GM12872 (cell line): ENCODE measurements around the gene PTOV1.

ENCODE experiments used
- TF ChIP-seq, protein P1 (sequence below): IDR thresholded peaks from 3 replicates; pipeline ENCODE4 v1.5.1; 2011; ENCODE audit warnings: low read depth, mild to moderate bottlenecking, low read length, moderate library complexity; ENCODE audit not compliant: insufficient read depth

Gene PTOV1

DNA sequence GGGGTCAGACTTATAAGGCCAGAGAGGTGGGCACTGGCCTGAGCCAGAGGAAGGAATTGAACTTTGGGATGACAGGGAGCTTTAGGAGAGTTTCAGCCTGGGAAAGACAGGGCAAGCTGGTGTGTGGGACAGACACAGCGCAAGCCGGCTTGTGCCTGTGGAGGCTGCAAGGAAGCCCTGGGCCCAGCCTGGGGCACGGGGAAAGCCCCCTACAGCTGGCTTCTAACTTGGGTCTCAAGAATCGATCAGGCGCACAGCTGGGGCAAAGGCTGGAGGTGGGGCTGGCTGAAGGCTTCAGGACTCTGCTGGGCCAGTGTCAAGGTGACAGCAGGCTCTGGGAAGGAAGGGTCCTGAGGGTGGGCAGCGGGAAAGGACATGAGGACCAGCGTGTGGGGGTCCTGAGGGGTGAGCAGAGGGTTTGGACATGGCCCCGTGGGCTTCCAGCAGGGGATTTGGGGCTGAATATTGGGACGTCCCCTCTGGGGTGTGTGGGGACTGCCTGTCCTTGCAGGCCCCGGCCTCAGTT lies 3.0 kb downstream of the PTOV1 start:
- TF ChIP-seq, protein P1, sequence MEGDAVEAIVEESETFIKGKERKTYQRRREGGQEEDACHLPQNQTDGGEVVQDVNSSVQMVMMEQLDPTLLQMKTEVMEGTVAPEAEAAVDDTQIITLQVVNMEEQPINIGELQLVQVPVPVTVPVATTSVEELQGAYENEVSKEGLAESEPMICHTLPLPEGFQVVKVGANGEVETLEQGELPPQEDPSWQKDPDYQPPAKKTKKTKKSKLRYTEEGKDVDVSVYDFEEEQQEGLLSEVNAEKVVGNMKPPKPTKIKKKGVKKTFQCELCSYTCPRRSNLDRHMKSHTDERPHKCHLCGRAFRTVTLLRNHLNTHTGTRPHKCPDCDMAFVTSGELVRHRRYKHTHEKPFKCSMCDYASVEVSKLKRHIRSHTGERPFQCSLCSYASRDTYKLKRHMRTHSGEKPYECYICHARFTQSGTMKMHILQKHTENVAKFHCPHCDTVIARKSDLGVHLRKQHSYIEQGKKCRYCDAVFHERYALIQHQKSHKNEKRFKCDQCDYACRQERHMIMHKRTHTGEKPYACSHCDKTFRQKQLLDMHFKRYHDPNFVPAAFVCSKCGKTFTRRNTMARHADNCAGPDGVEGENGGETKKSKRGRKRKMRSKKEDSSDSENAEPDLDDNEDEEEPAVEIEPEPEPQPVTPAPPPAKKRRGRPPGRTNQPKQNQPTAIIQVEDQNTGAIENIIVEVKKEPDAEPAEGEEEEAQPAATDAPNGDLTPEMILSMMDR = no peak

GRCh38 chr19:49854378-49855263 lies 3.7 kb downstream of the PTOV1 start:
- TF ChIP-seq, protein P1 = no peak

- TF ChIP-seq, protein P1 = no peak
These were observed 4.3 kb downstream of the PTOV1 start for GRCh38 chr19:49855277-49855675.

- TF ChIP-seq, protein P1 = no peak
These were observed 5.0 kb downstream of the PTOV1 start for GRCh38 chr19:49855676-49856573.

GRCh38 chr19:49856574-49857021 lies 5.6 kb downstream of the PTOV1 start:
- TF ChIP-seq, protein P1 = no peak

DNA sequence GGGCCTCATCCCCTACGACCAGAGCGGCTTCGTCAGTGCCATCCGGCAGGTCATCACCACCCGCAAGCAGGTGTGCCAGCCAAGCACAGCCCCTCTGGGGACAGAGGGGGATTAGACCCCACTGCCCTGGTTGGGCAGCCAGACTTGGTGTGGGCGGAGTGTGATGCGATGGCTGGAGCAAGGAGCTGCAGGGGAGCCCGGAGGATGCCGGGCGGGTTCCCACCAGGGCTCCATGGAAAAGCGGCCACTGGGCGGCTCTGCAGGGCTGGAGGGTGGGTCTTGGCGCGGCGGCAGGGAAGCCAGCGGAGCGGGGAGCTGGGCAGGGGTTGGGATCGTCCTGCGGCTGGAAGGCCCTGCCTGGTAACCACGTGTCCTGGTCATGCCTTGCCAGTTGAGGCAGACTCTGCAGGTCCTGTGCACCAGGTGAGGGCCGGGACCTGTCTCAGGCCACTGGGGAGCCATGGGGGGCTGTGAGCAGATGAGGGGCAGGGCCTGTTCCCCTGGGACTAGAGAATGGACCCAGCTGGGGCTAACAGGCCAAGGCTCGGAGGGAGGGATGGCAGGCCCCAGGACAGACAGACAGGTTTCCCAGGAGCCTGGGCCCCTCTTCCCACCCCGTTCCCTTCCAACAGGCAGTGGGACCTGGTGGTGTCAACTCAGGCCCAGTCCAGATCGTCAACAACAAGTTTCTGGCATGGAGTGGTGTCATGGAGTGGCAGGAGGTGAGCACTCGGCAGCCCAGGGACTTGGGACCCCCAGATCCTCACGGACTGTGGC lies 6.3 kb downstream of the PTOV1 start:
- TF ChIP-seq, protein P1 = no peak

GRCh38 chr19:49857838-49858087 lies 6.8 kb downstream of the PTOV1 start:
- TF ChIP-seq, protein P1 = no peak
